ENCODE results near the gene DPT. TPM values are rescaled to one million over a fixed set of nuclear protein-coding genes. Genes with fewer than 3 reads are reported as not detected.

DPT gene
- total RNA-seq, 1 donor from 2014 or later = 13.0 TPM

GRCh38 chr1:168751195-168751650 is 22.2 kb upstream of the DPT start:
- H3K4me1 Mint-ChIP-seq (ENCODE audit: low read depth) = peaks cover 35% of the 10 kb centered on the region
- H3K9me3 Mint-ChIP-seq (ENCODE audit: low read depth) = peaks cover 4% of the 10 kb centered on the region
- no peak overlapping the region for H3K4me3 Mint-ChIP-seq (ENCODE audit: unreplicated experiment)
- H3K27me3 Mint-ChIP-seq (ENCODE audit: low read depth) = no peaks in the 10 kb centered on the region
- H3K27ac Mint-ChIP-seq (ENCODE audit: unreplicated experiment) = peak overlapping the region; percentile 47
- TF ChIP-seq, protein P1, sequence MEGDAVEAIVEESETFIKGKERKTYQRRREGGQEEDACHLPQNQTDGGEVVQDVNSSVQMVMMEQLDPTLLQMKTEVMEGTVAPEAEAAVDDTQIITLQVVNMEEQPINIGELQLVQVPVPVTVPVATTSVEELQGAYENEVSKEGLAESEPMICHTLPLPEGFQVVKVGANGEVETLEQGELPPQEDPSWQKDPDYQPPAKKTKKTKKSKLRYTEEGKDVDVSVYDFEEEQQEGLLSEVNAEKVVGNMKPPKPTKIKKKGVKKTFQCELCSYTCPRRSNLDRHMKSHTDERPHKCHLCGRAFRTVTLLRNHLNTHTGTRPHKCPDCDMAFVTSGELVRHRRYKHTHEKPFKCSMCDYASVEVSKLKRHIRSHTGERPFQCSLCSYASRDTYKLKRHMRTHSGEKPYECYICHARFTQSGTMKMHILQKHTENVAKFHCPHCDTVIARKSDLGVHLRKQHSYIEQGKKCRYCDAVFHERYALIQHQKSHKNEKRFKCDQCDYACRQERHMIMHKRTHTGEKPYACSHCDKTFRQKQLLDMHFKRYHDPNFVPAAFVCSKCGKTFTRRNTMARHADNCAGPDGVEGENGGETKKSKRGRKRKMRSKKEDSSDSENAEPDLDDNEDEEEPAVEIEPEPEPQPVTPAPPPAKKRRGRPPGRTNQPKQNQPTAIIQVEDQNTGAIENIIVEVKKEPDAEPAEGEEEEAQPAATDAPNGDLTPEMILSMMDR (IDR thresholded peaks at IDR 0.05) = no peak
- H3K36me3 Mint-ChIP-seq (ENCODE audit: low read depth) = no peaks in the 10 kb centered on the region
- DNase-seq (ENCODE audit: low spot score) = no peak

DNA sequence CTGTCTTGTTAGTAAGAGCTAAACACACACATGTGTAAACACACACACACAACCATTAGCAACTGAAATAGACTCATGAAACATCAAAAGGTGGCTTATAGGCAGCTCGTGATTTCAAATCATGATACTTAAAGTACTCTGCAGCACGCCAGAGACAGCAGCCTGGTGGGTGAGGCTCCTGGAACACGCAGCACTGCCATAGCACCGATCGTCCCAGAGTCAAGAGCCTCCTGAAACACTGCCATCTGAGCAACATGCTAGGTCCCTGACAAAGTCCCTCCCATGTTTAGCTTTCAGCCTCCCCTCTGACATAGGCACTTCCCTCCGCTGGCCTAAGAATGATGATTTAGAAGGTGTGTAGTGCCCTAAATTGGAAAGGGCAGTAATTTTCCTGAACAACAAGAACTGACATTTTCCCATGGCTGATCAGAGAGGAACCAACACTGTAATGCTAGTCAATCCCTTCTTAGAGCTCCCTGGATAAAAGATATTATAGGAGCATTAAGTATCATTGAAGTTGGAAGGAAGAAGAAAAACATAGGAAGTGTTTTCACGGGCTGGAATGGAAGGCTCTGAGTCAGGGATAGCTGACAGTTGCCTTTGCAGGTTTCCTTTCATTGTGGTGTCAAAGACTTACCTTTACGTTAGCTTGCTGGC is 14.1 kb upstream of the DPT start:
- H3K4me1 Mint-ChIP-seq (ENCODE audit: low read depth) = peaks cover 4% of the 10 kb centered on the region
- no peak for DNase-seq (ENCODE audit: low spot score)
- TF ChIP-seq, protein P1 (IDR thresholded peaks at IDR 0.05) = no peak
- H3K36me3 Mint-ChIP-seq (ENCODE audit: low read depth) = no peaks in the 10 kb centered on the region
- H3K27me3 Mint-ChIP-seq (ENCODE audit: low read depth) = no peaks in the 10 kb centered on the region
- no peak overlapping the region for H3K4me3 Mint-ChIP-seq (ENCODE audit: unreplicated experiment)
- H3K9me3 Mint-ChIP-seq (ENCODE audit: low read depth) = no peaks in the 10 kb centered on the region
- no peak overlapping the region for H3K27ac Mint-ChIP-seq (ENCODE audit: unreplicated experiment)

DNA sequence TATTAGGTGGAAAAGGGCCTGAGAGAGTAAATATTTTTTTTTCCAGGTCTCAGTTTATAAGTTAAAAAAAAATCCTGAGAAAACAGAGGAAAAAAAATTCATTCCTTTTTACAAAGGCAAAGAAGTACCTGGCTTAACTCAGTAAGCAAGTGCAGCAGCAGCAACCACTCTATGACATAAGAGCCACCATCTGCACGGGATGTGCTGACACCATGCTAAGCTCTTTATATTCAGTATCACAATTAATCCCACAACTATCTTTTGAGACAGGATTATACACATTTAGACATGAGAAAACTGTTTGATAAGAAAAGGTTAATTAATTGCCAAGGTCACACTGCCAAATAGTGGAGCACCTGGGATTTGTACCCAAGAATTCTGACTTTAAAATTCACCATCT is 13.4 kb upstream of the DPT start:
- DNase-seq (ENCODE audit: low spot score) = no peak
- H3K27ac Mint-ChIP-seq (ENCODE audit: unreplicated experiment) = no peak overlapping the region
- no peaks in the 10 kb centered on the region for H3K27me3 Mint-ChIP-seq (ENCODE audit: low read depth)
- H3K36me3 Mint-ChIP-seq (ENCODE audit: low read depth) = no peaks in the 10 kb centered on the region
- H3K4me3 Mint-ChIP-seq (ENCODE audit: unreplicated experiment) = no peak overlapping the region
- no peaks in the 10 kb centered on the region for H3K9me3 Mint-ChIP-seq (ENCODE audit: low read depth)
- H3K4me1 Mint-ChIP-seq (ENCODE audit: low read depth) = peaks cover 10% of the 10 kb centered on the region
- TF ChIP-seq, protein P1 (IDR thresholded peaks at IDR 0.05) = no peak

GRCh38 chr1:168739908-168740307 is 10.9 kb upstream of the DPT start:
- no peaks in the 10 kb centered on the region for H3K27me3 Mint-ChIP-seq (ENCODE audit: low read depth)
- no peaks in the 10 kb centered on the region for H3K9me3 Mint-ChIP-seq (ENCODE audit: low read depth)
- no peaks in the 10 kb centered on the region for H3K36me3 Mint-ChIP-seq (ENCODE audit: low read depth)
- H3K4me3 Mint-ChIP-seq (ENCODE audit: unreplicated experiment) = no peak overlapping the region
- DNase-seq (ENCODE audit: low spot score) = no peak
- H3K27ac Mint-ChIP-seq (ENCODE audit: unreplicated experiment) = no peak overlapping the region
- TF ChIP-seq, protein P1 (IDR thresholded peaks at IDR 0.05) = no peak
- peaks cover 11% of the 10 kb centered on the region for H3K4me1 Mint-ChIP-seq (ENCODE audit: low read depth)

DNA sequence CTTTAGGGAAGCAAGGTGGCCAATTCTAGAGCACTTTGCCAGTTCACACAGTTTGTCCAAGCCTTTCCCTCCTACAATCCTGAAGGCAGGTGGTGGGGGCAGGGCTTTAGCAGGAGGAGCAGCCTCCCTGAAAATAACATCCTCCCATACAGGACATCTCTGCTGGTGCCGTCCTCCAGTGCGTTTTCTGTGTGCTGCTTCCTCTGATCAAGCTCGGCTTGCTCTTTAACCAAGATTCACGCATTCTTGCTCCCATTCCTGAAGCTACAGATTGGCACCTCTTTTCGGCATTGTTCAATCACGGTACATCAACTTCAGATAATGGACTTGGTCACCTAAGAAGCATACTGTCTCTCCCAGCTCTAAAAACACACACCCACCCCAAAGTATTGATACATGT is 7.5 kb upstream of the DPT start:
- no peak overlapping the region for H3K4me3 Mint-ChIP-seq (ENCODE audit: unreplicated experiment)
- peaks cover 11% of the 10 kb centered on the region for H3K4me1 Mint-ChIP-seq (ENCODE audit: low read depth)
- TF ChIP-seq, protein P1 (IDR thresholded peaks at IDR 0.05) = no peak
- no peak for DNase-seq (ENCODE audit: low spot score)
- H3K36me3 Mint-ChIP-seq (ENCODE audit: low read depth) = no peaks in the 10 kb centered on the region
- no peaks in the 10 kb centered on the region for H3K27me3 Mint-ChIP-seq (ENCODE audit: low read depth)
- no peak overlapping the region for H3K27ac Mint-ChIP-seq (ENCODE audit: unreplicated experiment)
- H3K9me3 Mint-ChIP-seq (ENCODE audit: low read depth) = no peaks in the 10 kb centered on the region

Data from chondrocyte (in vitro differentiated cells).